ENCODE data around the gene LRRC7.
"Not testable (repeated sequence)": the region's sequence is repeated elsewhere in the genome, so short reads cannot be mapped to it uniquely, and the experiment has no call there.

The LRRC7 gene

DNA sequence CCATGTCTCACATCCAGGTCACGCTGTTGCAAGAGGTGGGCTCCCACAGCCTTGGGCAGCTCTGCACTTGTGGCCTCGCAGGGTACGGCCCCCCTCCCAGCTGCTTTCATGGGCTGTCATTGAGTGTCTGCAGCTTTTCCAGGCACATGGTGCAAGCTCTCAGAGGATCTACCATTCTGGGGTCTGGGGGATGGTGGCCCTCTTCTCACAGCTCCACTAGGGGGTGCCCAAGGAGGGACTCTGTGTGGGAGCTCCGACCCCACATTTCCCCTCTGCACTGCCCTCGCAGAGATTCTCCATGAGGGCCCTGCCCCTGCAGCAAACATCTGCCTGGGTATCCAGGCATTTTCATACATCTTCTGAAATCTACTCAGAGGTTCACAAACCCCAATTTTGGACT, 219.4 kb downstream of the LRRC7 start:
- DNase-seq = no peak

DNA sequence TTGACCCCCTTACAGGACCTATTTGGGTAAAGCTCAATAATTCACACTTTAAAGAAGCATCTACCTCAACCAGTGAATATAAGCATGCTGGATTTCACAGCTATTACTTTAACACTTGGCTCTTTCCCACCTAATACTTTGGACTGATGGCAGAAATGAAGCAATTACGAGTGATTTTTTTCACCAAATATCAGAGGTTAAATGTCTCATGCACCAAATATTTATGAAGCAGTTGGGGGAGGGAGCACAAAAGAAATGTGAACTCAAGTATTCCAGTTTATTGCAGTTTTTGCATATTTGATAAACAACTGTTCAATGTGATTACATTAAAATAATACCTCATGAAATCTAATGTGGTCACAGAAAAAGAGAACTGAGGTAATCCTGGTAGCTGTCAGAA, 223.6 kb downstream of the LRRC7 start:
- no peak for DNase-seq

DNA sequence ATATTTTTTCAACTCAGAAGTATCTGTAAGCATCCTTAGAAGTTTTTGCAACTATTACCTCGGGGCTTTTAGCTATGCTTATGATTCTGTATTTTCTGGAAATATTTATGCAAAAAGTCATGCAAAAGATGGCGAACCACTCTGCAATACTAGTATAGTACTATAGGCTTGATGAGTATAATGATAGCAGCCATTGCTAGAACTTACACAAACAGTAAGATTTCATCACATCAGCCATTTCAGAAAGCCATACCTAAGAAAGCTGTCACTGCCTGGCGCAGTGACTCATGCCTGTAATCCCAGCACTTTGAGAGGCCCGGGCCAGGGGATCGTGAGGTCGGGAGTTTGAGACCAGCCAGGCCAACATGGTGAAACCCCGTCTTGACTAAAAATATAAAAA, 227.1 kb downstream of the LRRC7 start:
- no peak for DNase-seq

DNA sequence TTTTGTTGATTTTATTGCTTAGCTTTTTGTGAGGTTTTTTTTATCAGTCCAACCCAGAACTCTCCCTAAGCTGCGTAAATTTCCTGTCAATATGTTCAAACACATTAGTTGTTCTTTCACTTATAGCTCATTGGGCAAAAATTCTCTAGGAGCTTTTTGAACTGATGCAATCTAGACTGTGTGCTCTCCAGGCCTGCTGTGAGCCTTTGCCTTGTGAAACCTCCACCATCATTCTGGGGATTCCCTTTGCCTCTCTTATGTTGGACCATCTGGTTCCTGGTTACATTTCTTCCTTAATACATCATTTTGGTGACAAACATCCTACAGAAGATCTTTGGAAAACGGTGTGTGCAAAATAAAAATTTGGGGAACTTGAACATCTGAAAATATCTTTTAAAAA, 247.2 kb downstream of the LRRC7 start:
- DNase-seq = no peak

DNA sequence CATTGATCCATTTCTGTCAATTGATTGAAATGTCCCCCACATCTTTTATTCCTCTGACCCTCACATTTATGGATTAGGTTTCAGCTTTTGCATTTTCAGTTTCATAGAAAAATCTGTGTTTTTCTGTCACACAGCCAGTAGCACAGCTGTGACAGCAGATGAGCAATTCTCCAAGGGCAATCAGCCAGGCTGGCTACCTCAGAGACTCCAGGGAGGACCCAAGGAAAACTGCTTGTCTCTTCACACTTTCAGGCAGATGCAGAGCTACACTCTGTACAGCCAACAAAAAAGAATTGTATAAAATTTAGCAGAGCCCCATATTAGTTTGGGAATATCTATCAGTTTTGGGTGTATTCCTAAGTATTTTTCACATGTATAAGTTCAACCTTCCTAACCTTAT, 257.2 kb downstream of the LRRC7 start:
- no peak for DNase-seq

DNA sequence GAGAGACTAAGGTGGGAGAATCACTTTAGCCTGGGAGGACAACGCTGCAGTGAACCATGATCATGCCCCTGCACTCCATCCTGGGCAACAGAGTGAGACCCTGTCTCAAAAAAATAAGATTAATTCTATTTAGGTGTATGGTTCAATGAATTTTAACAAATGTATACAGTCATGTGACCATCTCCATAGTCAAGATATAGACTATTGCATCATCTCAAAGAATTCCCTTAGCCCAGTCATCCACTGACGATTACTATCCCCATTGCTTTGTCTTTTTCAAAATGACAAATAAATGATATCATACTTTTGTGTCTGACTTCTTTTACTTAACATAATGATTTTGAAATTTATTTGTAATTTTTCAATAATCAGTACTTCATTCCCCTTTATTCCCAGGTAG, 260.0 kb downstream of the LRRC7 start:
- no peak for DNase-seq

DNA sequence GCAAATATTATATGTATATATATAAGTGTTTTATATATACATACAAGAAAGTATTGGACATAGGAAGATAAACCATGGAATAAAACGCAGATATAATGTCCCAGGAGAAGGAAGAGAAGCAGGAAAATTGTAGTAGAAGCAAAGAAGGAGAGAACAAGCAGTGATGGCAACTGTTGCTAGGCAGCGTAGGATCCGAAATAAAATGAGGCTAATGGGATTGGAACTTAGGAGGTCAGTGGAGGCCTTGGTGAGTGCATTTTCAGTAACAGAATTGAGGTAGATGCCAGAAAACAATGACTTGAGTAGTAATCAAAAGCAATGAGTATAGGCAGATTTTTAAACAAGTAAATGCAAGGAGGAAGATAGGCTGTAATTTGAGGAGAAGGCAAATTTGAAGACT, 265.8 kb downstream of the LRRC7 start:
- DNase-seq = no peak

DNA sequence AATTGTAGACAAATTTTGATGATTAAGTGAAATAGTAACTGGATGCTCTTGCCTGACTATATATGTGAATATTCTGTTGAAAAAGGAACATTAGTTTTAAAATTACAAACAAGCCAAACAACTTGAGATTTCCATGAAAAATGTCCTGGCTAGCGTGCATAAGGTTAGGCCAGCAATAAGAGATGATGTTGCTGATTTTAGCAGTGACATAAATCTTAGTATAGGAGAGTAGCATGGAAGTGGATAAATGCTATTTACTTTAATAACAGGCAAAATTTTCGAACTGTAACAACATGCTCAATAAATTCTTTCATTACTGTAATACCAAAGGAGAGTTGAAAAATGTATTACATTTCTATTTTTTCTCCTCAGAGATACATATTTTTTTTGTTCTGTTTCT, 266.6 kb downstream of the LRRC7 start:
- no peak for DNase-seq

DNA sequence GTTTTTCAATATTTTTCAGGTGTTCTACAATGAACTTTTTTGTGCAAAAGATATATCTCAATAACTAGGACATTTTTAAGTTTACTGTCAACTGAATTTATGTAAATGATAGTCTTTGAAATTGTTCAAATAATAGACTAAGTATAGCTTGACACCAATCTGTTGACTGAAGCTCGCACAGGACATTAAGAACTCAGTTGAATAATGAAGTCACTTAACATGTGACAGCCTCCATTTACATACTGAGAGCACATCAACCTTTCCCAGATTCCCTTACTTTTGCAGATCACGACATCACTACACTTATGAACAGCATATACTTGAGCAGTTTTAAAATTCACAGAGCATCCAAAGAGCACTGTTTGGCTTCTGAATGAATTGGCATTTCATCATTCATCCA, 268.2 kb downstream of the LRRC7 start:
- DNase-seq = no peak

DNA sequence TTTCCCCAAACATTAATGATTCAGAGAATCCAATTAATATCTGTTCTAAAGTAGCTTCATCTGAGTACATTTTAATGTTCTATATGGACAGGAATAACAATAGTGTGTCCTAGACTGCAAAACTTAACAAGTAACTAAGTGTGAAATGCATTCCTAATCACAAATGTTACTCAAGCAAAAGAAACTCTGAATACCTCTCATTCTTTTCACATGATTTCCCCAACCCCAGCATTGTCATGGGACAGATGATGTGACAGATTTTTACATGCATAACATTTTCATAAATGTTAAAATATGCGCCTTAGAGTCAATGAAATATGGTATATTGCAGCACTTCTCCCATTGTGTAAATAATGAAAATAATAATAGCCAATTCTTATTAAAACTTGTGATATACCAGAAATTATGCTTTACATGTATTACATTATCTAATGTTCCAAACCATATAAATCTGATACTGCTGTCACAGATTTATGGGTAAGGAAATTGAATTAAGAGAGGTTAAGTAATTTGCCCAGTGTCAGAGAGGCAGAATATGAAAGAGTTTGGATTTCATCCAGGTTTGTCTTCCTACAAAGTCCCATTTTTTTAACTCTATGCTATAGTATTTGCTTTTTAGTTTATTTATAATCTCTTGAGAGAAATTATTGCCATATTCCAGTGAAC, 269.4 kb downstream of the LRRC7 start:
- no peak for DNase-seq

DNA sequence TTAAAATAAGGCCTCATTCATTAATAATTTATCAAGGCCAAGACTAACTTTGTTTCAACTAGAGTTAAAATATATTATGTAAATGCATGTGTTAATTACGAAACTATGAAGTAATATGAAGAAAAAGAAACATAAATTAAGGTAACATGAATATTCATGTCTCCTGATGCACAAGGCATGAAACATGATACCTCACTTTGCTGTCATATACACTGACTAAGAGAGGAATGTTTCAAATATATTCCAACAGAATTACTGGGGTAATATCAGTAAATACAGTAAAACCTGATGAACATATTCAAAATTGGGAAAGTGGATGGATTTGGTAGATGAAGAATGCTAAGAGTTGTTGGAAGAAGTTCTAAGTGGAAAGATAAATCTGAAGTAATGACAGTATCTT, 274.6 kb downstream of the LRRC7 start:
- DNase-seq = no peak

DNA sequence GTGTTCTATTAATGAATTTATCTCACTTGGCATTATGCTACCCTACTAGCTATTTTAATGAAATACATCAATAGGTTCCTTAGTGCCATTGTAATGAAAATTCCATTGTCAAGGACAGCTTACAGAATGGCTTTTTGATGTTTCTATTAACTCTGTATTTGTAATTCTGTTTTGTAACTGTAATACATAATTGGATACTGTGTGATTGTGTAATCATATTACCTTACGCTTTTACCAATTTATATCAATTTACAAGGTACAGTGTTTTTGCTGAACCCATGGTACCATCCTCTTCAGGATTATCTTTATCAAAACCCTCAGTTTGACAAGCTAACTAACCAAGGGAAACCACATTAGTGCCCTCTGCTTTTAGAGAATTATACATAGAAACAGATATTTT, 277.9 kb downstream of the LRRC7 start:
- no peak for DNase-seq

DNA sequence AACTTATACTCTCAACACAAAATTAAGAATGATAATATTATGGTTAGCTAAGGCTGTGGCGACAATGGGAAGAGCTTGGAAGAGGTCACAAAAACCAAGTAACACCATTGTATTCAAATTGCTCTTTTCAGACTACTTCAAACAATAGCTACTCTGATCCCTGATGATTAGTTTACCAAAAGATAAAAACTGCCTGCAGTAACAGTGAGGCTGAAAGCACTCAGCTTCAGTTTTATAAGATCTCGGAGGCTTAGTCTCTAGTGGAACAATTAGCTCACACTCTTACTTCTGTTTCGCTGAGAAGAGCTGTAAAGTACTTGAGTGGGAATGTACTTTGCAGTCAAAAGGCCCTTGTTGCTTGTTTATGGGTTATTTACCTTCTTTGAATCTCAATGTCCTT, 278.5 kb downstream of the LRRC7 start:
- DNase-seq = no peak

DNA sequence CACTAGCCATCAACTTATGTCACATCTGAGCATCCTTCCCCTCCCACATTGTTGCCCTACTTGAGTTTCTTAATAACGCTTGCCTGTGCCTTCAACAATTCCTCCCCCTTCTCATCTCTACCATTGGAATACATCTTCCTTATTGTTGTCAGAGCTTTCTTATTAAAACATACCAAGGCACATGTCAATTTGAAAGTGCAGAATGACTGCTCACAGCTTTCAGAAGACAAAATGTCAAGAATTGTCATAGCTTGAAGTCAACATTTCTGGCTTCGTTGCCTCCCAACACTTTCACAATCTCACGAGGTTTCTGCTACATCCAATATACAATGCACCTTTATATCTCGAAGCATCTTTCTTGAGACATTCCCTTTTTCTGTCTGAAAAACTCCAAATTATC, 279.9 kb downstream of the LRRC7 start:
- no peak for DNase-seq

DNA sequence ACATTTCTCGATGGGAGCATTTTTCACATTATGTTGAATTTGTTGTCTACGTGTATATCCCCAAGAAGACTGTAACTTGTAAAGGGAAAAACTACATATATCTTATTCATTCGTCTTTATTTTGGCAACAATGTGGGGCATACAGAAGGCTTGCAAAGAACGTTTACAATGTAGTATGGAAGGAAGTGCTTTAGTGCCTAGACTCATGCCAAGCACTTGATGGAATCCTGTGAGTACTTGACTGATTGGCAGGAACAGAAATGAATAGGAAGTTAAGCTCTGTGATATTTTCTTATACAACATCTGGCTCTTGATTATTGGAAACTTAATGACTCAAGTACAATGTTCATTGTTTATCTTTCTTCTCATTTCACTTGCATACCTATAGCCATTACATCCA, 284.4 kb downstream of the LRRC7 start:
- DNase-seq = no peak

DNA sequence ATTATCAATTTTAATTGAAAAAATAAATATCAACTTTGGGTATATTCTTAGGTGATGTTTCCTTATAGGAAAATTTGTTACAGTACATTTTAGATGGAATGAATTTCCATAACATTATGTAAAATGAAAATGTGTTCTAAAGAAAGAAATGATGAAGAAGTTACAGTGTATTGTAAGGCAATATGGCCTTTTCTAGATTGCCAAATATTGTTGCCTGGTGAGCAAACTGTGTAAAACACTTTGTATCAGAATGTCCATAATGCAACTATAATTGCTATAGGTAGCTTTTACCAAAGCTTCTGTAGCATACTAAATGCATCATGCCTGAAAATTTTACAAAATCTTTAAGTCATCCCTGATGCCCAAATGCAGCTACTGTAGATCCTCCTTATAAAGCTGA, 285.0 kb downstream of the LRRC7 start:
- DNase-seq = no peak

DNA sequence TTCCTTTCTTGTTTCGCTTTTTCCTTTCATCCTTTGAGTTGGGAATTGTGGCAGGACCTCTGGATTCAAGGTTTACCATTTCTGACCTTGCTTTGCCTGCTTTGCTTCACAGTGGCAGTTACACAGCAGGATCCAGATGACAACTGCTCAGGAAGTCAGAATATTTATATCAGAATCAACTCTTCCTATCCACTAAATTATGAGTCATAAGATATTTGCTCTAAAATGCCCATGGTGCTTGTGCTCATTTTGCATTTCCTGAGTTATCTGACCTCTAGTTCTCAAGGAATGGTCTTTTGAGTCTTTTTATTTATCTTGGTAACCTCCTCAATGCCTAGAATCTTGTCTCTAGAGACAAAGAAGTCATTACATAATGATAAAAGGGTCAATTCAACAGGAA, 290.8 kb downstream of the LRRC7 start:
- no peak for DNase-seq

DNA sequence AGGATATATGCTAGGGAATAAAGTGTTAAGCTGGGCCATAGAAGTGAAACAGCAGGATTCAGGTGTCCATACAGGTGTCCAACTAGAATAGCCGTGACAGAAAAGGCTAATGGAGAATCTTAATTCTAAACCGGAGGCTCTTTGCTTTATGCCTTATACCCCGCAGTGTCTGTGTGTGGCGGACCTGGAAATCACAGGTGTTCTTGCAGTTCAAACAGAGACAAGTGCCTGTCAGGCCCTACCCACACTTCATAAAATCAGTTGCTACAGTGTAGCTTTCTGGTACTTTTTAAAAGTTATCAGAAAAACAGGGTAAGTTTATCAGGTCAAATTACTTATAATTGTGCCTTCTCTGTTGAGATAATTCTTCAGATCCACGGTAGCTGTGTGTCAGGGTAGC, 293.9 kb downstream of the LRRC7 start:
- DNase-seq = no peak

DNA sequence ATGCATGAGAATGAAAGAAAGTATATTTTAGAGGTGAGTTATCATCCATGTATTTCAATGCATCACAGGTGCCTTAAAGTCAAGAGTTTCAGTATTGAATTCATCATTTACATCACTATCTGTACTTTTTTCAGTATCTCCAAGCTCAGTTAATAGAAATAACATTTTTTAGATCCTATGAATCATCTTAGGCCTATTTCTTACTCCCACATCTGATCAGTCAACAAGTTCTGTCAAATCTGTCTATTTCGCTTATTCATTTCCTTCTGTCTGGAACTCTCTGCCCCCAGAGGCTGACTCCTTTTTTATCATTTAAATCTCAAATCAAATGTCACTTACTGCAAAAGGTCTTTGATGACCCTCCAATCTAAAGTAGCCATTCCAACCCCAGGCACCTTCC, 295.2 kb downstream of the LRRC7 start:
- no peak for DNase-seq

DNA sequence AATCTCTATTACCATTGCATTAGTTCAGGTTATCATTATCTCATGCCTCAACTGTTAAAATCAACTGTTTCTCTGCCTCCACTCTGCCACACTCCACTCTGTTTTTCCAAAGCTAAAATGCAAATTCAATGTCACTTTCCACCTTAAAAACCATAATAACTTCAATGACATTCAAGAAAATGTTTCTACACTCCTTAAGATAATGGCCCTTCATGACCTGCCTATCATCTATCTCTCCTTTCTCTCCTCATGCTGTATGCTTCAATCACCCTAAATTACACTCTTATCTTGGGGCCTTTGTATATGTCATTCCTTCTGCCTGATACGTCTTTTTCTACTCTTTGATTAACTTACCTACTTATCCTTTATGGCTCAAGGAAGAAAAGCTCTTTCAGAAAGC, 296.0 kb downstream of the LRRC7 start:
- DNase-seq = no peak

DNA sequence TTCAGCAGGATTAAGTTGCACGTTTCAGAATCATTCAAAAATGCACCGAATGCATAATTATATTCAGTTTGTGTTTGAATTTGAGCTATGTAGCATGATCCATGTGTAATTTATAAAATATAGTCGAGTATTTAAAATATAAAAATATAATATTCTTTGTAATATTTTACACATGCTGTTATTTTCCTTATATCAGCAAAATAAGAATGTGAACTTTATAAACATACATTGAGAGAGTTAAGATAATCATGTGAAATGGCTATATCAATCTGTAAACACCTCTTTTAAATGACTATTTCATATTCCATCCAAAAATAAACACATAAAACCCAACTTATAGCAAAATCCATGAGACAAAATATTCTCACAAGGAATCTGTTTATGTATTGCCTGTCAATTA, 303.7 kb downstream of the LRRC7 start:
- DNase-seq = no peak

DNA sequence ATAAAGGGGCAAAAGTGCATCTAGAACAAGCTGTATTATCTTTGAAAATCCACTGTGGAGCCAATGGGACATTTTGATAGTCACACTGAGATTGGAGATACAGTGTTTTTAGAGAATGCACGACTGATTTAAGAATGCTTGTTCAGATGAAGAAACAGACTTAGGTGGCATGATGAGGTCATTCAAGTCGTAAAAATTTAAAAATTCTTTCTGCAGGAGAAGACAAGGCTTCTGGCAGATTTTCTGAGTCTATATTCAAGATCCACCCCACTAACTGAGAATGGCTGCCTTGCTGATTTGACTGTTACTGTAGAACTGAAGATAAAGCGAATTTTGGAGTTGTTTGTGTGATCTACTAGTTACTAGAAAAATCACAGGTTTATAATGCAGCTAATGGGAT, 310.6 kb downstream of the LRRC7 start:
- DNase-seq = no peak

DNA sequence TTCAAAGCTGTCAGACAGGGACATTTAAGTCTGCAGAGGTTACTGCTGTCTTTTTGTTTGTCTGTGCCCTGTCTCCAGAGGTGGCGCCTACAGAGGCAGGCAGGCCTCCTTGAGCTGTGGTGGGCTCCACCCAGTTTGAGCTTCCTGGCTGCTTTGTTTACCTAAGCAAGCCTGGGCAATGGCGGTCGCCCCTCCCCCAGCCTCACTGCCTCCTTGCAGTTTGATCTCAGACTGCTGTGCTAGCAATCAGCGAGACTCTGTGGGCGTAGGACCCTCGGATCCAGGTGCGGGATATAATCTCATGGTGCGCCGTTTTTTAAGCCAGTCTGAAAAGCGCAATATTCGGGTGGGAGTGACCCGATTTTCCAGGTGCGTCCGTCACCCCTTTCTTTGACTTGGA, 320.3 kb downstream of the LRRC7 start:
- not testable (repeated sequence) for DNase-seq

DNA sequence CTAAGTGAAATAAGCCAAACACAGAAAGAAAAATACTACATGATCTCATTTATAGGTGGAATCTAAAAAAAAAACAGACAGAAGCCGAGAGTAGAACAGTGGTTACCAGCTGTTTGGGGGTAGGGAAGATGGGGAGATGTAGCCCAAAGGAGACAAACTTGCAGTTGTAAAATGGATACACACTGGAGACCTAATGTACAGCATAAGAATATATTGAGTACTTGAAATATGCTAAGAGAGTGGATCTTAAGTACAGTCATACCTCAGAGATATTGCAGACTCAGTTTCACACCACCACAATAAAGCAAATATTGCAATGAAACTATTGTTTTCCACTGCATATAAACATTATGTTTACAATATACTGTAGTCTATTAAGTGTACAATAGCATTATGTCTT, 320.9 kb downstream of the LRRC7 start:
- DNase-seq = no peak

DNA sequence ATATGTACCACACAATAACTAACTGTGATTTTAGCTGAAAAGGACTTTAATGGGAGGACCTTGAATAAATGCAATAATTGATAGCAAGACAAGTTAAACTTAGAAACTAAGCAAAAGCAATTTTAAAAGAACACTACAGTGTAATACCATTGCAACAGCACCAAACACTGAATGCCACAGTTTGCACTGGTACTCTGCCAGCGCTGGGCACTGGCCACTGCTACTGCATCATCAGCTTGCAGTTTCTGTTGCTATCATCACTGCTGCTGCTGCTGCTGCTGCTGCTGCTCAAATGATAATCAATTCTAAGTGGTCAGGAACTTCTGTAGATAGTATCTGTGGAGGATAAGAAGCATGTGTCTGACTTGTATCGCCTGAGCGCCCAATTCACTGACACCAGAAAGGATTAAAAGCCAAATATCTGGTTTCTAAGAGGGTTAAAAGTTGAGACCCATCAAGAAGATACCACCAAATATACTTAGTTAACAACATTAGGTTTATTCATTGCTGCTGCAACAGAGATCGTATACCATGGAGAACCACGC, 330.8 kb downstream of the LRRC7 start:
- no peak for DNase-seq

Measured in CD4-positive, alpha-beta T cell treated with Interleukin-12 subunit alpha and Interleukin-12 subunit beta, for 1 hour (primary cell).